K562 (cell line): ENCODE data around the gene SPAG9. TPM values are rescaled to one million over a fixed set of nuclear protein-coding genes. Genes with fewer than 3 reads are reported as not detected.

Source experiments
- ARHGAP35 ChIP-seq: fragments of 450-650 bp; IDR thresholded peaks from 2 replicates; pipeline ENCODE4 v1.6.1; 2018; ENCODE audit not compliant: partially characterized antibody
- MEIS2 ChIP-seq: fragments of 450-650 bp; IDR thresholded peaks from 2 replicates; pipeline ENCODE4 v1.6.1; 2014; ENCODE audit warnings: mild to moderate bottlenecking; ENCODE audit not compliant: partially characterized antibody
- NR2C2 ChIP-seq, 2 experiments: fragments of 200-800 bp in 1 of 2; sonication (Bioruptor generic) in 1 of 2; sonication (generic) in 1 of 2; formaldehyde crosslinking in 1 of 2; IDR thresholded peaks; 2 replicates each; pipeline versions ENCODE4 v1.6.1 to v1.8.0; 2016 to 2022; ENCODE audit warnings: mild to moderate bottlenecking in 1 of 2, missing compliant biosample characterization in 1 of 2, missing genetic modification characterization in 1 of 2, missing genetic modification reagents in 1 of 2
- SMARCC2 ChIP-seq: fragments of 450-650 bp; IDR thresholded peaks from 2 replicates; pipeline ENCODE4 v1.6.1; 2017; ENCODE audit warnings: antibody characterized with exemption, moderate library complexity, mild to moderate bottlenecking, low read depth
- SP1 ChIP-seq: sonication (generic); formaldehyde crosslinking; IDR thresholded peaks from 2 replicates; pipeline ENCODE4 v1.8.1; 2022; ENCODE audit warnings: mild to moderate bottlenecking, missing genetic modification reagents
- ZNF124 ChIP-seq: sonication (generic); formaldehyde crosslinking; IDR thresholded peaks from 2 replicates; pipeline ENCODE4 v1.8.1; 2022; ENCODE audit warnings: missing genetic modification reagents
- ZNF263 ChIP-seq: sonication (generic); formaldehyde crosslinking; IDR thresholded peaks from 2 replicates; pipeline ENCODE4 v1.8.0; 2022; ENCODE audit warnings: mild to moderate bottlenecking, missing genetic modification reagents, borderline replicate concordance
- ZNF586 ChIP-seq: fragments of 450-650 bp; formaldehyde crosslinking; conservative IDR thresholded peaks from 2 replicates; pipeline ENCODE4 v1.4.0; 2020; ENCODE audit warnings: mild to moderate bottlenecking, moderate library complexity
- ZNF696 ChIP-seq: fragments of 250-450 bp; sonication (Bioruptor Pico); conservative IDR thresholded peaks from 2 replicates; pipeline ENCODE4 v1.4.0; 2020; ENCODE audit warnings: mild to moderate bottlenecking, moderate library complexity
- polyA plus RNA-seq, 8 experiments: library from polyadenylated mRNA; depleted of rRNA in 4 of 8; stranded (reverse) in 5 of 8; unstranded in 3 of 8; fragments of >200 nt; fragmentation: Nextera tagmentation in 2 of 8; fragmentation: Illumina TruSeq in 1 of 8; extraction: Ambion mirVana in 2 of 8; extraction: Trizol in 1 of 8; gene quantifications; 2 replicates each; pipeline versions ENCODE4 v1.2.1 to v1.2.3, GENCODE V29; 2011 to 2014; ENCODE audit warnings: inconsistent platforms in 1 of 8, missing spikeins in 1 of 8
- total RNA-seq, 7 experiments: library from RNA; depleted of rRNA in 6 of 7; stranded (reverse); fragments of >200 nt in 6 of 7; fragmentation: Illumina TruSeq in 2 of 7; extraction: Trizol in 2 of 7; gene quantifications; 2 replicates each; pipeline versions ENCODE4 v1.2.1 to v1.2.3, GENCODE V29; 2011 to 2021; ENCODE audit warnings: low replicate concordance in 1 of 7
- TF ChIP-seq, protein P1 (sequence below): fragments of 200-600 bp; sonication (generic); IDR thresholded peaks from one replicate; pipeline ENCODE4 v1.6.1; 2012; ENCODE audit warnings: mild to moderate bottlenecking, low read depth, low read length, inconsistent platforms

Gene SPAG9
- total and polyA plus RNA-seq, 9 of the 15 experiments (the other 6 are each of a cell fraction or from before 2014, with no cell fraction given): 12.2 to 99.2 (median 58.2) TPM

DNA sequence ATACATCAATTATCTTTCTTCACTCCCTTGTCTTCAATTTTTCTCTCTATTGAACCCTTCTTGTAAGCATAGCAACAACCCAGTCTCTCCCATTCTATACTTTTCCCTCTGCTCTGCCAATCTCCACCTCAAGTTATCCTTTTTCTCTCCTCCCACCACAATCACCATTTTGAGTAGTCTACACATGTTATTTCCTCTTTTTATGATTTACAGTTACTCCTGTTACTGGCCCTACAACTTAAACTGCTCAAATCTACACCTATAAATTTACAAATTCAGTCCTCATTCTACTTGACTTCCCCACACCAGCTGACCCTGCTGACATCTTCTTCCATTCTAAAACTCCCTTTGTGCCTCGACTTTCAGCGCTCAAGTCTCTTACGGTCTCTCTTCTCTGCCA is 84.6 kb downstream of the SPAG9 start (continued):
- TF ChIP-seq, protein P1, sequence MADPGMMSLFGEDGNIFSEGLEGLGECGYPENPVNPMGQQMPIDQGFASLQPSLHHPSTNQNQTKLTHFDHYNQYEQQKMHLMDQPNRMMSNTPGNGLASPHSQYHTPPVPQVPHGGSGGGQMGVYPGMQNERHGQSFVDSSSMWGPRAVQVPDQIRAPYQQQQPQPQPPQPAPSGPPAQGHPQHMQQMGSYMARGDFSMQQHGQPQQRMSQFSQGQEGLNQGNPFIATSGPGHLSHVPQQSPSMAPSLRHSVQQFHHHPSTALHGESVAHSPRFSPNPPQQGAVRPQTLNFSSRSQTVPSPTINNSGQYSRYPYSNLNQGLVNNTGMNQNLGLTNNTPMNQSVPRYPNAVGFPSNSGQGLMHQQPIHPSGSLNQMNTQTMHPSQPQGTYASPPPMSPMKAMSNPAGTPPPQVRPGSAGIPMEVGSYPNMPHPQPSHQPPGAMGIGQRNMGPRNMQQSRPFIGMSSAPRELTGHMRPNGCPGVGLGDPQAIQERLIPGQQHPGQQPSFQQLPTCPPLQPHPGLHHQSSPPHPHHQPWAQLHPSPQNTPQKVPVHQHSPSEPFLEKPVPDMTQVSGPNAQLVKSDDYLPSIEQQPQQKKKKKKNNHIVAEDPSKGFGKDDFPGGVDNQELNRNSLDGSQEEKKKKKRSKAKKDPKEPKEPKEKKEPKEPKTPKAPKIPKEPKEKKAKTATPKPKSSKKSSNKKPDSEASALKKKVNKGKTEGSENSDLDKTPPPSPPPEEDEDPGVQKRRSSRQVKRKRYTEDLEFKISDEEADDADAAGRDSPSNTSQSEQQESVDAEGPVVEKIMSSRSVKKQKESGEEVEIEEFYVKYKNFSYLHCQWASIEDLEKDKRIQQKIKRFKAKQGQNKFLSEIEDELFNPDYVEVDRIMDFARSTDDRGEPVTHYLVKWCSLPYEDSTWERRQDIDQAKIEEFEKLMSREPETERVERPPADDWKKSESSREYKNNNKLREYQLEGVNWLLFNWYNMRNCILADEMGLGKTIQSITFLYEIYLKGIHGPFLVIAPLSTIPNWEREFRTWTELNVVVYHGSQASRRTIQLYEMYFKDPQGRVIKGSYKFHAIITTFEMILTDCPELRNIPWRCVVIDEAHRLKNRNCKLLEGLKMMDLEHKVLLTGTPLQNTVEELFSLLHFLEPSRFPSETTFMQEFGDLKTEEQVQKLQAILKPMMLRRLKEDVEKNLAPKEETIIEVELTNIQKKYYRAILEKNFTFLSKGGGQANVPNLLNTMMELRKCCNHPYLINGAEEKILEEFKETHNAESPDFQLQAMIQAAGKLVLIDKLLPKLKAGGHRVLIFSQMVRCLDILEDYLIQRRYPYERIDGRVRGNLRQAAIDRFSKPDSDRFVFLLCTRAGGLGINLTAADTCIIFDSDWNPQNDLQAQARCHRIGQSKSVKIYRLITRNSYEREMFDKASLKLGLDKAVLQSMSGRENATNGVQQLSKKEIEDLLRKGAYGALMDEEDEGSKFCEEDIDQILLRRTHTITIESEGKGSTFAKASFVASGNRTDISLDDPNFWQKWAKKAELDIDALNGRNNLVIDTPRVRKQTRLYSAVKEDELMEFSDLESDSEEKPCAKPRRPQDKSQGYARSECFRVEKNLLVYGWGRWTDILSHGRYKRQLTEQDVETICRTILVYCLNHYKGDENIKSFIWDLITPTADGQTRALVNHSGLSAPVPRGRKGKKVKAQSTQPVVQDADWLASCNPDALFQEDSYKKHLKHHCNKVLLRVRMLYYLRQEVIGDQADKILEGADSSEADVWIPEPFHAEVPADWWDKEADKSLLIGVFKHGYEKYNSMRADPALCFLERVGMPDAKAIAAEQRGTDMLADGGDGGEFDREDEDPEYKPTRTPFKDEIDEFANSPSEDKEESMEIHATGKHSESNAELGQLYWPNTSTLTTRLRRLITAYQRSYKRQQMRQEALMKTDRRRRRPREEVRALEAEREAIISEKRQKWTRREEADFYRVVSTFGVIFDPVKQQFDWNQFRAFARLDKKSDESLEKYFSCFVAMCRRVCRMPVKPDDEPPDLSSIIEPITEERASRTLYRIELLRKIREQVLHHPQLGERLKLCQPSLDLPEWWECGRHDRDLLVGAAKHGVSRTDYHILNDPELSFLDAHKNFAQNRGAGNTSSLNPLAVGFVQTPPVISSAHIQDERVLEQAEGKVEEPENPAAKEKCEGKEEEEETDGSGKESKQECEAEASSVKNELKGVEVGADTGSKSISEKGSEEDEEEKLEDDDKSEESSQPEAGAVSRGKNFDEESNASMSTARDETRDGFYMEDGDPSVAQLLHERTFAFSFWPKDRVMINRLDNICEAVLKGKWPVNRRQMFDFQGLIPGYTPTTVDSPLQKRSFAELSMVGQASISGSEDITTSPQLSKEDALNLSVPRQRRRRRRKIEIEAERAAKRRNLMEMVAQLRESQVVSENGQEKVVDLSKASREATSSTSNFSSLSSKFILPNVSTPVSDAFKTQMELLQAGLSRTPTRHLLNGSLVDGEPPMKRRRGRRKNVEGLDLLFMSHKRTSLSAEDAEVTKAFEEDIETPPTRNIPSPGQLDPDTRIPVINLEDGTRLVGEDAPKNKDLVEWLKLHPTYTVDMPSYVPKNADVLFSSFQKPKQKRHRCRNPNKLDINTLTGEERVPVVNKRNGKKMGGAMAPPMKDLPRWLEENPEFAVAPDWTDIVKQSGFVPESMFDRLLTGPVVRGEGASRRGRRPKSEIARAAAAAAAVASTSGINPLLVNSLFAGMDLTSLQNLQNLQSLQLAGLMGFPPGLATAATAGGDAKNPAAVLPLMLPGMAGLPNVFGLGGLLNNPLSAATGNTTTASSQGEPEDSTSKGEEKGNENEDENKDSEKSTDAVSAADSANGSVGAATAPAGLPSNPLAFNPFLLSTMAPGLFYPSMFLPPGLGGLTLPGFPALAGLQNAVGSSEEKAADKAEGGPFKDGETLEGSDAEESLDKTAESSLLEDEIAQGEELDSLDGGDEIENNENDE: no peak
- TF ChIP-seq ARHGAP35 (no peak), ZNF263 (CRISPR knock-in tag) (no peak), ZNF696 (CRISPR knock-in tag) (no peak), SMARCC2 (no peak), SP1 (no peak), ZNF124 (no peak), ZNF586 (no peak), NR2C2 (CRISPR knock-in tag; IDR thresholded peaks at IDR 0.05) (no peak), NR2C2 (tag; IDR thresholded peaks at IDR 0.05) (no peak), MEIS2 (peak; percentile 19)
